Cerebellar cortex (tissue), 1 donor: ENCODE measurements around the gene OR8J1.
"Not testable (repeated sequence)": the region's sequence is repeated elsewhere in the genome, so short reads cannot be mapped to it uniquely, and the experiment has no call there.

ENCODE experiments used
- DNase-seq: peaks from one replicate; pipeline ENCODE4 v3.0.0-alpha.2; 2015; ENCODE audit warnings: low spot score

The OR8J1 gene, protein sequence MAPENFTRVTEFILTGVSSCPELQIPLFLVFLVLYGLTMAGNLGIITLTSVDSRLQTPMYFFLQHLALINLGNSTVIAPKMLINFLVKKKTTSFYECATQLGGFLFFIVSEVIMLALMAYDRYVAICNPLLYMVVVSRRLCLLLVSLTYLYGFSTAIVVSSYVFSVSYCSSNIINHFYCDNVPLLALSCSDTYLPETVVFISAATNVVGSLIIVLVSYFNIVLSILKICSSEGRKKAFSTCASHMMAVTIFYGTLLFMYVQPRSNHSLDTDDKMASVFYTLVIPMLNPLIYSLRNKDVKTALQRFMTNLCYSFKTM

DNA sequence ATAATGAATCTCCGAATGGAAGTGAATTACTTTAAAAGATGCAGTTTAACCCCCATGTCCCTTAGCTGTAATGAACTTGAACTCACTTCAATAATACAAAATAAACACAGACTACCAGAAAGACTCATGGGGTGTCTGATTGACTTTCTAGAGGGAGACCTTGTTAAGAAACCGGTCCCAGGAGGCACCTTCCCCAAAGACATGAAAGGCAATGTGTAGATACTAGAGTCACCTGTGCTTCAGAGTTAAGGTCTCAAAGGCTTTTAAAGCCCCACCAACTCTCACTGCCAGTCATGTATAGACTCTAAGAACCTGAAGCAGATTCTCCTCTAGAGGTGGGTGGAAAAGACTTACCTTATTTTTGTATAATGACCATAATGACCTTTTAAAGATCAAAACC lies at the start of gene OR8J1:
OR8J1 (plus strand) TSS at position 301 of the 400 bp plus-strand sequence. CDS start 5,956 bp downstream, outside the sequence.
- no peak for DNase-seq

DNA sequence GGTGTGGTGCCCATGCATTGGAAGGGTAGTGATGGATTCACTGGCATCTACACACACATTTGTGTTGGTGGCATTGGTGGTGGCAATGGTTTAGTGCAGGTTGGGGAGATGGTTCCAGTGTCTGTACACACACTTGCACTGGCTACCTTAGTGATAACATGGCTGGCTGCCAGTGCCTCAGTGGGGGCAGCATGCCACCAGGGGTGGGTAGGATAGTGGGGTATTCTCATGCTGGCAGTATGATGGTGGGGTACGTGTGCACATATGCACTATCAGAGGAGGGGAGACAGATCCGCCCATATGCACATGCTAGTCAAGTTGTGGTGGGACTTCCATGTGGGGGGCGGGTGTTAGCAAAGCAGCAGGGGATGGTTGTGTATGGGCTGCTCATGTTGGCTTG lies 46.3 kb upstream of the OR8J1 start:
- DNase-seq = no peak

DNA sequence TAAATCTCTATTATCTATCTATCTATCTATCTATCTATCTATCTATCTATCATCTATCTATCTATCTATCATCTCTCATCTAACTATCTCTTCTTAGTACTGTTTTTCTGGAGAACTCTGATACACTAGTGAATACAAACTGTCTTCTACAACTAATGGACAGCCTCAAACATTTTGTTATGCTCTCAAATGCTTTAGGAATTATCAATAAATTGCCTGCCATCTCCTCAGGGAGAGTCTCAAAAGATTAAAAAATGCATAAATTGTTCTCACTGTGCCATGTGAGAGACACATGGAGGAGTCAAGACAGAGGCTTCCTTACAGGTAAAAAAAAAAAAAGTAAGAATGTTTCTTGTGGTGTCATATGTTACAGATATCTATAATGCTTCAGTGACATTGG lies 39.2 kb upstream of the OR8J1 start, which contains the start of gene OR8K3:
OR8K3 (plus strand) TSS at position 301 of the 400 bp plus-strand sequence. CDS start 3,163 bp downstream, outside the sequence.
- no peak for DNase-seq

DNA sequence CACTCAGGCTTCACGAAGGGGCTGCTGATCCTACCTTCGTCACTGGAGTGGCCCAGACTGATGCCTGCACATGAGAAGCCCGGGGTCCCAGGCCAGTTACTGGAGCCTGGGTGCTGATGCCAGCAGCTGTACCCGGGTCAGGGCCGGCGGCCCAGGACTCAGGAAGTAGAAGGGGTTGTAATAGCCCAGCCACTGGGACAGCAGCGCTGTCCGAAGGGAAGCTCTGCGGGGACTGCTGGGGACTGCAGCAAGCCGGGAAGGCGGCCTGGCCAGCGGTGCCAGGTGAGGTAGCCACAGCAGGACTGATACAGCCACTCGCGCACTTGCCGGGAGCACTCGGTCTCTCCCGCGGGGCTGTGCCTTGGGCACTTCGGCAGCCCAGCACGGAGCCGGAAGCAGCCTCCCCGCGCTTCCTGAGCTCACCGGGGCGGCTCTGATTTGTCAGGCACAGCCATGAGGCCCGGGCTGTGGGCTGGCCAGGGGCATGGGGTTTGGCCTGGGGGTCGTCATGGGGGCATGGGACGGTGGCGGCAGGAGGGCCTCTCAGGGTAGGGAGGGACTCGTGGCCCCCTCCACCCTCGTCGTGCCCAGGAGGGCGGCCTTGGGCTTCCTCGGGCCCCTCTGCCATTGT lies 22.1 kb upstream of the OR8J1 start:
- DNase-seq = no peak

DNA sequence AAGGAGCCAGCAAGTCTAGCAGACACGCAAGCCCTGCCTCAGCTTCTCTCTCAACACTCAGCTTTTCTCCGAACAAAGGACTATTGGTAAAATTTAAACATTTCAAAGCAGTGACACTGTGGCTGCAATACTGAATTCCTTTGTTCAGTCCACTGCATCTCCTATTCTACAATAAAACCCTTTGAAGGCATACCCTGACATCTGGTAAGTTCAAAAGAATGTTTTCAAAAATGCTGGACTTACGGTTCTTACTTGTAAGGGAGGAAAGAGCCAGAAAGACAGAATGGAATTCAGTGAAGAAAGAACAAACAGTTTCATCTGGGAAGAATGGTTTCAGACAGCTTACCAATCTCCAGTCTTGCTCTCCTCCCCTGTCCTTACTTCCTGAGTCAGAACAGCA lies 20.9 kb upstream of the OR8J1 start:
- DNase-seq = no peak

DNA sequence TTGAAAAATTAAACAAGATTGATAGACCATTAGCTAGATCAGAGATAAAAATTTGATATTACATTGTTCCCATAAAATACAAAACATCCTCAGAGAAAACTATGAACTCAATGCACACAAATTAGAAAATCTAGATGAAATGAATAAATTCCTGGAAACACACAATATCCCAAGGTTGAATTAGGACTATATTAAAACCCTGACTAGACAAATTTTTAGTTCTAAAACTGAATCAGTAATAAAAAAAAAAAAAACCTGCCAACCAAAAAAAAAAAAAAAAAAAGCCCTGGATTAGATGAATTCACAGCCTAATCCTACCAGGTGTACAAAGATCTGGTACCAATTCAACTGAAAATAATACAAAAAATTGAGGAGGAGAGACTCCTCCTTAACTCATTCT lies 13.8 kb upstream of the OR8J1 start:
- DNase-seq = no peak

DNA sequence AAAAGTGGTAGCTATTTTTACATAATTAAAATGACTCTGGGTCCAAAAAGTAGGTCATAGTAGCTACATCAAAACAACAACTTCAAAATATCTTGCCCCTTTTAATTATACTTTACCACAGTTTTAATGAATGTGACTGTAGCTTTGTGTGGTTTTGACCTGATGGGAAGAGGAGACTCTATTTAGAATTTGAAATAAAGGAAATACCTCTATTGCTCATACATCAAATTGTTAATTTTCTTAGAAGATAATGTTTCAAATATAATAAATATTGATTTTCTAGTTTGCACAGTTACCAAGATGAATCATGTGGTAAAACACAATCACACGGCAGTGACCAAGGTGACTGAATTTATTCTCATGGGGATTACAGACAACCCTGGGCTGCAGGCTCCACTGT lies 8.4 kb upstream of the OR8J1 start, which contains the start of gene OR8K1:
OR8K1 (plus strand) TSS at position 301 of the 400 bp plus-strand sequence; CDS start at position 301, 0 bp downstream.
- DNase-seq = no peak

DNA sequence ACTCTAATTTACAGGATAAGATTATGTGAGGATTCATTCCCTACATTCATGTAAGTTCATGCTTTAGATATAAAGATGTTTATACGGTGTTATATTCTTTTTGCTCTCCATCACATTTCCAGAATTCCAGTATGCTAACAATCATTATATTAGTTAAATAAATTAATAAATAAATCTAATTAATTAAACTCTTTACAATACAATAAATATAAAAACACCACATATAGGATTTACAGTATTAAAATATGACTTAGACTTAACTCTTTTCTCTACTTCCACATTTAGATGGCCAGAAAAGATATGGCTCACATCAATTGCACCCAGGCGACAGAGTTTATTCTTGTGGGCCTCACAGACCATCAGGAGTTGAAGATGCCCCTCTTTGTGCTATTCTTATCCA lies 21.2 kb downstream of the OR8J1 start, which contains the start of gene OR8U1:
OR8U1 (plus strand) TSS at position 301 of the 400 bp plus-strand sequence; CDS start at position 301, 0 bp downstream.
- DNase-seq = no peak

DNA sequence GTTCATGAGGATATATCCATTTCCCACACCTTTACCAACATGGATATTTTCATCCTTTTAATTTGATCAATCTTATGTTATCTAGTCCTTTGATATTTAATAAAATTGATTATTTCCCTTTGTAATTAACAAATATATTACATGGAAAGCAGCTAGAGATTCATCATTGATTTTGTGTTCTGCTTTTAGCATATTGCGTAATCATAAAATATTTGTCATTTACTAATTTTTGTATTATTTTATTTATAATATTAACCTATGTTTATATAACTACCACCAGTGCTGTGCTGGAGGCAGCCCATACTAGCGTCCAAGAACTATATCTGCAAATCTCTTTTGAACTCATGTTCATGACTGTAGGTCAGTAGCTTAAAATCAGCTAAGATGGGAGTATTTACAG lies 26.0 kb downstream of the OR8J1 start:
- no peak for DNase-seq

DNA sequence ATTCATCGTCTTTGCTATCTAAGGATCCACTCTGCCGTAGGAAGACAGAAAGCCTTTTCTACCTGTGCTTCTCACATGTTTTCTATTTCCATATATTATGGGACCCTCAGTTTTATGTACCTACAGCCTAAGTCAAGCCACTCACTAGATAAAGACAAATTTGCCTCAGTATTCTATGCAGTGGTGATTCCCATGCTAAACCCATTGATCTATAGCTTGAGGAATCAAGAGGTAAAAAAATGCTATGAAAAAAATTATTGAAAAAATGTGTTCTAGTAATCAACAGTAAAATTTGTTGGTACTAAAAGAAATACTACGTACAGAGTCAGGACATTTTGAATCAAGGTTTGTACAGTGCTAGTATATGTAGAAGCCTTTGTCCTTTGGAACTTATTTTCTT lies 40.3 kb downstream of the OR8J1 start:
- no peak for DNase-seq

DNA sequence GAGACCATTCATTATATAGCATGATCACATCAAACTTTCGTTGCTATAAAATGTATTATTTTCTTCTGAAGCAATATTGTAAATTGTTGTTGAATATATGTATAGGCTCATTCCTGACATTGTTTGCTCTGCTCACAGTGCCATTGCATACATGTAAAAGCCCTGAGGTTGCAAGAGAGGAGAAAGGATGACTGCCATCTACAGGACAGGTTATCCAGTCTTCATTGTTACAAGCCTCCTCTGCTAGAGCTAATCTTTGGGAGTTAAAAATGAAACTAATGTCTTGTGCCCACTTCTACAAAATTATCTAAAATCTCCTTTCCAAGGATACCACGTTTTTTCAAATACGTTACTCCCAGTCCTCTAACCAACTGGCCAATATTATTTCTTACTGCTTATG lies 42.0 kb downstream of the OR8J1 start:
- DNase-seq = no peak

DNA sequence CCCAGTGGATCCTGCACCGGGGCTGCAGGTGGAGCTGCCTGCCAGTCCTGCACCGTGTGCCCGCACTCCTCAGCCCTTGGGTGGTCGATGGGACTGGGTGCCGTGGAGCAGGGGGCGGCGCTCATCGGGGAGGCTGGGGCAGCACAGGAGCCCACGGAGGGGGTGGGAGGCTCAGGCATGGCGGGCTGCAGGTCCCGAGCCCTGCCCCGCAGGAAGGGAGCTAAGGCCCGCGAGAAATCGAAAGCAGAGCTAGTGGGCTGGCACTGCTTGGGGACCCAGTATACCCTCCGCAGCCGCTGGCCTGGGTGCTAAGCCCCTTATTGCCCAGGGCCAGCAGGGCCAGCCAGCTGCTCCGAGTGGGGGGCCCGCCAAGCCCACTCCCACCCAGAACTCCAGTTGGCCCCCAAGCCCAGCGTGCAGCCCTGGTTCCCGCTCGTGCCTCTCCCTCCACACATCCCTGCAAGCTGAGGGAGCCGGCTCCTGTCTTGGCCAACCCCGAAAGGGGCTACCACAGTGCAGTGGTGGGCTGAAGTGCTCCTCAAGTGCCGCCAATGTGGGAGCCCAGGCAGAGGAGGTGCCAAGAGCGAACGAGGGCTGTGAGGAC lies 47.9 kb downstream of the OR8J1 start:
- not testable (repeated sequence) for DNase-seq

DNA sequence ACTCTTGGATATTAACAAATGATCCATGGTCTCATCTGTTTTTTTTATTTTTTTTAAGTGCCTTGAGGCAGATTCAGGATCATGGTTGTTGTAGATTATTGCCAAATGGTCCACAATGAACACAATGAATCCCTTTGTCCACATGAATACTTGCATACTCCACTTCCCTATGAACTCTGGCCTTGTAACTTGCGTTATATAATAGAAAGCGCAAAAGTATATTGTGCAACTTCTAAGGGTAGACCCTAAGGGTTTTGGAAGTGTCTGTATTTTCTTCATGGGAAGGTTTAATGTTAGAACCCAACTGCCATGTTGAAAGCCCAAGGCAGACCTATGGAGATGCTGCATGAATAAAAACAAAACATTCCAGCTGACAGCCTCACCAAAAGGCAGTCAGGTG lies 50.3 kb downstream of the OR8J1 start:
- DNase-seq = no peak

DNA sequence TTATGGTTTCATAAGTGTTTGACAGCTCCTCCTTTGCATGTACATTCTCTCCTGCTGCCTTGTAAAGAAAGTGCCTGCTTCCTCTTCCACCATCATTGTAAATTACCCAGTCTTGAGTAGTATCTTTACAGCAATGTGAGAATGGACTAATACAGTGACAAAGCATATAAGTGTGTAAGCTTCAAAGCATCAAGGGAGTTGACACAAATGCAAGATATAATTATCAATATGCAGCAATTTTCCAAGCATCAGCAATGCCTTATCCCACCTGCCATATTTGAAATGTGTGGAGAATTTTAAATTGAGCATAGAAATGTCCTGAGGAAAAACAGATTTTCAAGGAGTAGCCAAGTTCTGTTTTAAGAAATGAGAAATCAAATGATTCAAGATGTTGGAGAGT lies 56.7 kb downstream of the OR8J1 start:
- no peak for DNase-seq
